Hypothalamus (tissue), 51 donors: ENCODE measurements around the gene ESRRG.

Source experiments
- DNase-seq, 51 donors: peaks; one replicate each; lab custom pipeline; 2025; lab: John Stamatoyannopoulos, UW

ESRRG gene

DNA sequence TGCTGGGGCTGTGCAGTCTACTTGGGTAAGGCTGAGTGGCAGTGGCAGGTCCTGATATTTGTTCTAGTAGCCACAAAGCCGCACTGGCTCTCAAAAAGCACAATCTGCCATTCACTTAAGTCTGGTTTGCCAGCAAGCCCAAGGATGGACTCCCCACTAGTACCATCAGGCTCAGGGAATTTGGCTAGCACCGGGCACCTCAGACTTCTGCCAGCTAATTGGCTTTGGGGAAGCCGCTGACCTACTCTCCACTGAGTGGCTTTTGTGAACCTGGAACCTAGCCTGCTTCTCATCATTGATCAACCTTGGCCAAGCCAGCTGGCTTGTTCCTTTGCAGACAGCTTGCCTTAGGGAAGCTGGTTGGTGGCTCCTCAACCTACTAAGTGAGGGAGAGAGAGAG, 83.1 kb downstream of the ESRRG start:
- DNase-seq, result peak in 24 of 51 donors; percentile 0 to 50 (median 26)

DNA sequence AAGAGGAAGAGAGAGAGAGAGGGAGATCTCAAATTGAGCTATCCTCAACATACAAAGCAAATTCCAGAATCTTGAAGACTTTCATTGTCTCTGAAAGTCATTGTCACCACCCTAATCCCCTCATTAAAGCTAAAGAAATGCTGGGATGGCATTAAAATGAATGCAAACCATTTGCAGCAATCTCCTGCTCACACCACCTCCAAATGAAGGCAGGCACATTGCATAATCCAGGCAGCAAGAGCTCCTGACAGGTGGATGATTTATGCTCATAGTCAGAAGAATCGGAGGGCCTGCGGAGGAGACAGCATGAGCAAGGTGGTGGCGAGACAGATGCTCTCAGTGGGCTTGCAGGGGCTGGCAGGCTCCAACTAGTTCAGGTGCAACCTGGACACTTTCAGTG, 90.2 kb downstream of the ESRRG start:
- DNase-seq, result no peak

- no peak for DNase-seq
These were observed 92.7 kb downstream of the ESRRG start for GRCh38 chr1:216630532-216630931.

DNA sequence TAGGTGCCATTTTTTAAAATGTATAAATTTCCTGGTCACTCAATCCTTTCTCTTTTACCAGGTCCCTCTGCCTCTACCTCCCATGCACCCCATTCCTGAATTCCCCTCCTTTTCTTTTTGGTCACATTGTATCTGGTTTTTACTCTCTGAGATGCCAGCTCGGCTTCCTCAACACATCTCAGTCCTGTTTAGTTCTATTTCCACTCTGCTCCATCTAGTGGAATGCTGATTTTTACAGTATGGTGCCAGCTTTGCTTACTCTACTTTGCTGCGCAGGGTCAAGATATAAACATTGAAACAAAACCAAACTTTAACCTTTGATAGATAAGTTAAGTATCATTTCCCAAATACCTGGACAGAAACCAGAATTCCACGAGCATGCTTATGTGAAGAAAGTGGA, 96.0 kb downstream of the ESRRG start:
- DNase-seq, result no peak

DNA sequence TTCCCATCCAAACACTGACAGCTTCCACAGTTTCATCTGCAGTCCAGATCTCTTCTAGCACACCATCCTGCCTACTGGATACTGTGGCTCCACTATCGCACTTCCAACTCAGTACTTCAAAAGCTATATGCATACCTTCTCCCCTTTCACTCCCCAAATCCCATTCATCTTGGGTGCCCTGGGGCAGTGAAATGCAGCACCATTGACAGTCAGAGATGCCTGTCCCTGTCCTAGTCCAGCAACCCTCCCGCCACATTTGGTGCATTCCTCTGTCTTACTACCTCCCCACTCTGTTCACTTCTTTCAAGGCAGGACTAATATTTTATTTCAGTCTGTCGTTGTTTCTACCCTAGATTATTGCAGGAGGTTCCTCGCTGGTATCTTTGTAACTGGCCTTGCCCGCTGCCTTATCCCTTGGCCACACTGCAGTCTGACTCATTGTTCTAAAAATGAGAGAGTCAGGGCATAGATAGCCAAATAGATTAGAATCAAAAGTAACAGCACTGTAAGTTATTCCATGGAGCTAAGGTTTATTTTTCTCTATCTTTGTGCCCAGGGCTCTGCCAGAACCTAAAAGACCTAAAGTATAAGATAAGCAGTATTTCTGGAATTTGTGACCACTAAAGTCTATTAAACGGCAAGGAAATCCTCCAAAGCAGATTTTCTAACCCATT, 96.7 kb downstream of the ESRRG start:
- DNase-seq, result no peak

DNA sequence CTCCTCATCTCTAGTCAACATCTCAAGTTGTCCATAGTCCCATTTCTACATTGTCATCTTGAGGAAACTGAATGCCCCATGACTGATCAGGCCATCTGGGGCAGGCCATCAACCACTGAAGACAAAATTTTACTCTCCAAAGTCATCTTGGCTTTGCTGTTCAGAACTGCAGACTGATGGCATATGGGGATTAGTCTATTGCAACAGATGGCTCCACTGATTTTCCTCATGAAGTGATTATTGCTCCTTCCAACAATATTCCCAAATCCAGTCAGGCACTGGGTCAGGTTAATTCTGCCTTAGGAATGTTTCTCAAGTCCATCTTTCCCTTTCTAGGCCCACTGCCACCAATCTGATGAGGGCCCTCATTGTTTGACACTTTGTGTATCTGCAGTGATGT, 101.7 kb downstream of the ESRRG start:
- no peak for DNase-seq

DNA sequence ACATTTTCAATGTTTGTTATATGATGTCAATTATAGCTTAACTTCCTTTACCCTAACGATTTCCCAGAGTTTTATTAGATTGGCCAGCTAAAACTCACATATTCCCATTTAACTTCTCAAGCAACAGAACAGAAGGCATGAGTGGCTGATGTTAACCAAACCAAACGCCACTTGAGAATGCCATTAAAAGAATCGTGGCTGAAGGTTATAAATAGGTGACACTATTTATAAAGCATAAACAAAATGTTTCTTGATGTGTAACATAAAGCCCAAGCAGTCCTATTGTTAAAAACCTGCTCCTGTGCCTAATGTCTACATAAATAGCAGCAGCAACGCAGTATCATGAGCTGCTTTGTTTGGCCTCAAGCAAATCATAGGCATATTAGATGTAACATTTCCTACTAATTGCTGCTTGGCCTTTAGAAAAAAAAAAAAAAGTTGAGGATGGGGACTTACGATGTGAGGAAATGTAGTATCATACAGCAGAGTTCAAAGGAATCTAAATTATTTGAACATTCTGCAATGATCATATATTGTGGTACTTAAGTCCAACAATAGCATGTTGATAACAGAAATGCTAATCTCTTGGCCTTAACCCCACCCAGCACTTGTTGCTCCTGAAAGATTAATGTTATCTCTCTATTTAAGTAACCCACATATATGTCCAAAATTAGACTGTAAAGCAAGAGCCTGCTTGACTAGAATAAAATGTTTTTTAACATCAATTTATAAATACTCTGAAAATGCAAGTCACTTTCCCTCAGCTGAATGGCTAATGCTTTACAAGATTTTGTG, 106.0 kb downstream of the ESRRG start:
- DNase-seq, result no peak

DNA sequence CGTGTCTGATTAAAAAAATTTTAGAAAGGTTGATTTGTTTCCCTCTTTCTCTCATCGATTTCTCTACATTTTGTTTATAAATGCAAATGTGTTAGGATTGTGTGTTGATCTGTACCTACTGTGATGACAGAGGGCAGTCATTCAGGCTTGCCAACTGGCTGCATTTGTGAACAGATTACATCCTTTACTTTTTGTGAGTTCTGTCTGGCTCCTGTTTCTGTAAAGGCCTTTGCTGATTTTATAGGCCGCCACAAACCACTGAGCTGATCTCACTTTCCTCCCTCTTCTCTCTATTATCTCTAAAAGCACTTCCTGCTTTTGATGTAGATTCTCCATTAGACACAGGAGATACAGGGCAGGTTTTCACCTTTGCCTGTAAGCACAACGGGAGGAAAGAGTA, 106.8 kb downstream of the ESRRG start:
- no peak for DNase-seq

GRCh38 chr1:216614011-216614934, 109.0 kb downstream of the ESRRG start:
- DNase-seq, result no peak

DNA sequence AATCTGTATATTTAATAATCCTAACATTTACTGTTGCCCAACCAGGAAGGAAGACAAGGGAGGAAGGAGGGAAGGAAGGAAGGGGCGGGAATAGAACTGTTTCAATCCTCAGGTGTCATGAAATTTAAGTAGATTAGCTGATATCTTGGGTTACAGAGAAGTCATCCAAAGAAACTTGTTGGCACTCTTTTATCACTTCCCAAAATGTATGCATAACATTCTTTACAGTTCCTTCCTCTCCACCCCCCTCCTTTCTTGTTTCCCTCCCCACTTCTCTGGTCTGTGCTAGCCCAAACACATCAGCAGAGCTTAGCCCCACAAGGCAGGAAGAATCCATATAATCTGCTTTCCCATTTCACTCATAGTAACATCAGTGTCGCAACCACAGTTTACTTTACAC, 110.9 kb downstream of the ESRRG start:
- DNase-seq, result no peak

- DNase-seq, result no peak
These were observed 116.0 kb downstream of the ESRRG start for GRCh38 chr1:216607067-216607697.

- peak in 1 of 51 donors; percentile 3 for DNase-seq
These were observed 117.1 kb downstream of the ESRRG start for GRCh38 chr1:216606047-216606637.

GRCh38 chr1:216604771-216605170, 118.5 kb downstream of the ESRRG start:
- DNase-seq, result no peak

- DNase-seq, result peak; percentile 34 to 94 (median 77)
These were observed 122.3 kb downstream of the ESRRG start for GRCh38 chr1:216600730-216601609.

DNA sequence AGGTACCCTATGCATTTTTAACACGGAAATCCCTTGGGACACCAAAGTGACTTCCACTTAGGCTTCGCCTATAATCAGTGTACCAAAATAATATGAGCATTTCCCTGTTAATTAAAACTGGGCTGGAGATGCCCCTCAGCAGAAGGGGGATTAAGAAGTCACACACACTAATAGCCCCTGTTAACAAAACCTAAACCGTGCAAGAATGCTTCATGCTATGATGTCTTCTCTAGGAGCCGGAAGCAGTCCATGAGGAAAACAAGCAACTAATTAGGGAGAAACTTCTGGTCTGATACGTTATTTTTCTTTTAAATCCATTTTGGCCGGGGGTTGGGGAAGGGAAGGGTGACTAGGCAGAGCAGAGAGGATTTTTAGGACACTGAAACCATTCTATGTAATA, 123.4 kb downstream of the ESRRG start:
- DNase-seq, result no peak

- DNase-seq, result no peak
These were observed 124.8 kb downstream of the ESRRG start for GRCh38 chr1:216598448-216598847.

- DNase-seq, result peak in 1 of 51 donors; percentile 11
These were observed 126.9 kb downstream of the ESRRG start for GRCh38 chr1:216596281-216596862.

DNA sequence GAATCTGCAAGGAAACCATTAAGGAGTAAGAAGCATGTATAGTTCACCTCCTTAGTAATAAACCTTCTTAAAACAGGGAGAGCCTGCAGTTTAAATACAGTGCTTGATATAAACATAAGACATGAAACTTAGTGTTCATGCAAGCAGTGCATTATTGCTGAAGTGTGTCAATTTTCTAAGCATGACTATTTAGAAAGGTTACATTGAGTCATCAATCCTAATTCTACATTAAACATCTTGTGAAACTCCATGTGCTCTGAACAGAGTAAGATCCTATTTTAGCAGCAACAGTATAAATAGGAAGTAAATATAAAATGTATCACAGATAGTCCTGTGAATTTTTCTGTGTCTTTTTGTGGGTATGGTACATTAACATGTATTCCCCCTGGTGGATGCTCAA, 135.5 kb downstream of the ESRRG start:
- no peak for DNase-seq

DNA sequence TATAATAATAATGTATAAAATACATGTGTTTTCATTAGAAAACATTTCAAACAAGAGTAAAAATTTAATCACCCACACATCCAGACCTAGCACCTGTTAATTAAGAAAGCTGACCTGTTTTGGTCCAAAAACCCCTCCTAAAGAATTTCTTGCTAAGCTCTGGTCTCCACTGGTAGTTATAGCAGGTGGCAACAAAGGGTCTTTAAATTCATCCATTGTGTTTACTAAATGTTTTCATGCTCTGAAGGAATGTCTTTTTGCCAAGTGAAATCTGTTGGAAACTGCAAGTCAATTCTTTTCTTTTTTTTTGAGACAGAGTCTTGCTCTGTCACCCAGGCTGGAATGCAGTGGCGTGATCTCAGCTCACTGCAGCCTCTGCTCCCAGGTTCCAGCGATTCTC, 141.1 kb downstream of the ESRRG start:
- no peak for DNase-seq
